Endothelial cell of umbilical vein (primary cell): ENCODE results near the gene CACNA1B. TPM values are rescaled to one million over a fixed set of nuclear protein-coding genes. Genes with fewer than 3 reads are reported as not detected.

Source experiments
- BruUV-seq: library from RNA; stranded (reverse); fragments of 400-500 nt; replicated peaks from 2 replicates; lab custom pipeline; 2021; lab: Mats Ljungman, UMichigan
- CTCF ChIA-PET: fragments of 300-600, 350-600 bp; sonication (Branson Sonifier 250); formaldehyde crosslinking; loops from one replicate; lab custom pipeline; 2021; ENCODE audit warnings: antibody characterized with exemption, inconsistent platforms; lab: Charles Lee
- POLR2A ChIA-PET: fragments of 300-600, 350-600 bp; sonication (Branson Sonifier 250); formaldehyde crosslinking; loops from one replicate; lab custom pipeline; 2021; ENCODE audit warnings: antibody characterized with exemption, inconsistent platforms; lab: Charles Lee
- DNase-seq: peaks from one replicate; pipeline ENCODE4 v3.0.0-alpha.2; 2011; ENCODE audit warnings: low read depth, low spot score
- FAIRE-seq: peaks from 2 replicates; lab custom pipeline; 2011; peaks lifted over from hg19 to GRCh38; lab: Jason Lieb, UNC
- H2AFZ ChIP-seq: 2 replicates; pipeline ENCODE4 v1.6.0; 2012; ENCODE audit warnings: low read depth, low read length, control low read depth, inconsistent platforms
- H3K27ac ChIP-seq: 2 replicates; pipeline ENCODE4 v1.5.1; 2011; ENCODE audit warnings: low read depth, mild to moderate bottlenecking, control low read depth, low read length, moderate library complexity; ENCODE audit not compliant: insufficient read depth
- H3K27me3 ChIP-seq, 2 experiments: 2 replicates each; pipeline versions ENCODE4 v1.6.0 to v1.6.1; 2011; ENCODE audit warnings: low read length in 2 of 2, mixed read lengths in 1 of 2; ENCODE audit not compliant: control insufficient read depth in 2 of 2, insufficient read depth in 2 of 2
- H3K36me3 ChIP-seq, 2 experiments: 2 replicates in 1 of 2; 3 replicates in 1 of 2; pipeline ENCODE4 v1.5.1; 2011; ENCODE audit warnings: low read length in 2 of 2, mild to moderate bottlenecking in 1 of 2, moderate library complexity in 1 of 2; ENCODE audit not compliant: control insufficient read depth in 2 of 2, insufficient read depth in 2 of 2; ENCODE audit errors: extremely low read depth in 1 of 2
- H3K4me1 ChIP-seq: 3 replicates; pipeline ENCODE4 v1.5.1; 2011; ENCODE audit warnings: mild to moderate bottlenecking, low read length; ENCODE audit not compliant: control insufficient read depth, insufficient read depth; ENCODE audit errors: extremely low read depth
- H3K4me2 ChIP-seq: 2 replicates; pipeline ENCODE4 v1.6.1; 2011; ENCODE audit warnings: low read length, control low read depth, mixed read lengths; ENCODE audit not compliant: insufficient read depth
- H3K4me3 ChIP-seq, 3 experiments: fragments of 200-600 bp in 1 of 3; sonication (generic), shearing (Covaris generic) in 1 of 3; replicated peaks in 1 of 3; 2 replicates each; pipeline ENCODE4 v1.5.1; 2011 to 2016; ENCODE audit warnings: control low read depth in 3 of 3, low read length in 3 of 3, mild to moderate bottlenecking in 2 of 3, inconsistent platforms in 1 of 3, low read depth in 1 of 3, moderate library complexity in 1 of 3; ENCODE audit not compliant: insufficient read depth in 1 of 3
- H3K79me2 ChIP-seq: 2 replicates; pipeline ENCODE4 v1.6.0; 2012; ENCODE audit warnings: low read length, inconsistent platforms; ENCODE audit not compliant: control insufficient read depth, insufficient read depth
- H3K9ac ChIP-seq: replicated peaks from 2 replicates; pipeline ENCODE3; 2011; ENCODE audit warnings: low read length, control low read depth; ENCODE audit not compliant: insufficient read depth; ENCODE audit errors: extremely low read depth
- H3K9me1 ChIP-seq: replicated peaks from 3 replicates; pipeline ENCODE4 v1.6.0; 2011; ENCODE audit warnings: mild to moderate bottlenecking, low read length; ENCODE audit not compliant: control insufficient read depth, insufficient read depth; ENCODE audit errors: extremely low read depth
- H3K9me3 ChIP-seq: replicated peaks from 2 replicates; pipeline ENCODE4 v1.5.1; 2012; ENCODE audit warnings: low read length, inconsistent platforms; ENCODE audit not compliant: control insufficient read depth, insufficient read depth
- H4K20me1 ChIP-seq: replicated peaks from 2 replicates; pipeline ENCODE3; 2011; ENCODE audit warnings: mild to moderate bottlenecking, low read length; ENCODE audit not compliant: control insufficient read depth, insufficient read depth; ENCODE audit errors: extremely low read depth
- EZH2 ChIP-seq: IDR thresholded peaks from 2 replicates; pipeline ENCODE4 v1.6.1; 2012; ENCODE audit warnings: borderline replicate concordance, low read depth, mild to moderate bottlenecking, moderate library complexity, low read length, inconsistent platforms; ENCODE audit not compliant: severe bottlenecking
- FOS ChIP-seq: IDR thresholded peaks from 2 replicates; pipeline ENCODE4 v1.6.1; 2011; ENCODE audit warnings: mild to moderate bottlenecking, low read length, moderate library complexity, borderline replicate concordance; ENCODE audit not compliant: insufficient read depth
- GATA2 ChIP-seq: IDR thresholded peaks from 2 replicates; pipeline ENCODE4 v1.7.0; 2011; ENCODE audit warnings: low read depth, mild to moderate bottlenecking, moderate library complexity, mixed read lengths, low read length; ENCODE audit not compliant: insufficient read length, insufficient read depth
- JUN ChIP-seq: IDR thresholded peaks from 2 replicates; pipeline ENCODE4 v1.6.1; 2011; ENCODE audit warnings: borderline replicate concordance, low read depth; ENCODE audit not compliant: insufficient read length, insufficient read depth
- MYC ChIP-seq: IDR thresholded peaks from one replicate; pipeline ENCODE4 v1.6.1; 2011; ENCODE audit warnings: mild to moderate bottlenecking, low read depth, low read length
- POLR2A ChIP-seq: IDR thresholded peaks from 2 replicates; pipeline ENCODE4 v1.6.1; 2012; ENCODE audit warnings: low read depth, mild to moderate bottlenecking, control low read depth, low read length
- POLR2AphosphoS5 ChIP-seq: IDR thresholded peaks from 2 replicates; pipeline ENCODE4 v1.6.1; 2012; ENCODE audit warnings: low read depth, mild to moderate bottlenecking, control low read depth, low read length, moderate library complexity; ENCODE audit not compliant: insufficient read depth
- dilution Hi-C: fragments of 300-500 bp; cut with MboI; formaldehyde crosslinking; loops from one replicate; pipeline ENCODE4 v1.15.0; 2019; ENCODE audit warnings: low sequenced_read_pairs; ENCODE audit not compliant: extremely low pct_ligation_motif_present
- intact Hi-C: fragments of 100-400 bp; cut with micrococcal nuclease; formaldehyde crosslinking; loops from one replicate; pipeline ENCODE4 v1.10.0; 2022
- polyA plus RNA-seq, 4 experiments: library from polyadenylated mRNA; depleted of rRNA in 3 of 4; stranded (reverse) in 3 of 4; unstranded in 1 of 4; fragments of >200 nt; gene quantifications; 2 replicates each; pipeline versions ENCODE4 v1.2.1 to v1.2.3, GENCODE V29; 2011 to 2012; ENCODE audit warnings: missing spikeins in 1 of 4
- total RNA-seq: library from RNA; stranded (reverse); gene quantifications from 2 replicates; pipeline ENCODE4 v1.2.3, GENCODE V29; 2021
- TF ChIP-seq, protein P1 (sequence below): IDR thresholded peaks from 2 replicates; pipeline ENCODE4 v1.6.1; 2011; ENCODE audit not compliant: insufficient read depth, insufficient read length
- TF ChIP-seq, protein P2 (sequence below), 2 donors: IDR thresholded peaks; 1 replicate in 1 of 2; 2 replicates in 1 of 2; pipeline ENCODE4 v1.5.1; 2011; ENCODE audit warnings: low read length in 2 of 2, mild to moderate bottlenecking in 2 of 2, moderate library complexity in 2 of 2, control low read depth in 1 of 2, inconsistent platforms in 1 of 2, low read depth in 1 of 2; ENCODE audit not compliant: insufficient read depth in 1 of 2; ENCODE audit errors: extremely low read depth in 1 of 2

CACNA1B gene
- total and polyA plus RNA-seq, 2 donors (not counting 3 experiments of a cell fraction or from before 2014, with no cell fraction given) = 0.11 to 0.41 TPM

DNA sequence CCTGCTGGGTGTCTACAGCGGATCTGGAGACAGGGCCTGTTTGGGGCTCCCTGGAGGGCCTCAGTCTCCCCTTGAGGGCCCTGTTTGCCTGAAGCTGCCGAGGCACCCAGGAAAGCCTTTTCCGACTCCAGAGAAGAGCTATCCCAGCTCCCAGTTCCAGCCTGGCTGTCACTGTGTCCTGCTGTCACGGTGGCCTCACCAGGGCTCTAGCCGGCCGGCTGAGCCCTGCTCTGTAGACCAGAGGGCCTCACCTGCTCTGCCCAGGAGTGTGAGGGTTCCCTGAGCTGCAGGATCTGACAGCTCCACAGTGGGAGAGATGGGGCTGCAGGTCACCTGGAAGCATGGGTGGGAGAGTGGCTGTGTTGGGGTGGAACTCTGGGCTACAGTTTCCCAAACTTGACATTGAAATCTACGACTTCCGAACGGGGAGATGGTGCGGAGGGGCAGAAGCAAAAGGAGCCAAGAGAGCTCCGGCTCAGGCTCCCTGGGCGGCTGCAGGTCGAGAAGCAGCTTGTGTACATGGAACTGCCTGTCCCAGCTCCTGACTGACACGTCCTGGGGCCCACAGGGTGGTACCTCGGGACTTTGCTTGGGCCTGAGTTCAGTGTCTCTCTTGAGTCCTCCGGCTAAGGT lies 94.9 kb downstream of the CACNA1B start:
- Histone ChIP-seq H3K4me1 (no peaks in the 10 kb centered on the region), H4K20me1 (no peaks in the 10 kb centered on the region), H3K9ac (no peak overlapping the region), H3K27me3 (no peaks in the 10 kb centered on the region), H3K9me1 (no peaks in the 10 kb centered on the region), H3K9me3 (no peaks in the 10 kb centered on the region), H3K4me3 (no peak overlapping the region), H3K4me2 (no peak overlapping the region), H3K79me2 (no peaks in the 10 kb centered on the region), H3K27ac (no peak overlapping the region), H3K36me3 (no peaks in the 10 kb centered on the region), H2AFZ (no peak overlapping the region)
- CTCF ChIA-PET = no interaction called here
- BruUV-seq = no TSS peak
- DNase-seq (no peak), FAIRE-seq (no peak)
- TF ChIP-seq POLR2A = no peak
- TF ChIP-seq, protein P1, sequence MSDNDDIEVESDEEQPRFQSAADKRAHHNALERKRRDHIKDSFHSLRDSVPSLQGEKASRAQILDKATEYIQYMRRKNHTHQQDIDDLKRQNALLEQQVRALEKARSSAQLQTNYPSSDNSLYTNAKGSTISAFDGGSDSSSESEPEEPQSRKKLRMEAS = no peak
- no peak for TF ChIP-seq POLR2AphosphoS5
- TF ChIP-seq MYC = no peak
- TF ChIP-seq JUN = no peak
- TF ChIP-seq FOS = no peak
- TF ChIP-seq GATA2 = no peak
- no peak for TF ChIP-seq EZH2
- TF ChIP-seq, protein P2, sequence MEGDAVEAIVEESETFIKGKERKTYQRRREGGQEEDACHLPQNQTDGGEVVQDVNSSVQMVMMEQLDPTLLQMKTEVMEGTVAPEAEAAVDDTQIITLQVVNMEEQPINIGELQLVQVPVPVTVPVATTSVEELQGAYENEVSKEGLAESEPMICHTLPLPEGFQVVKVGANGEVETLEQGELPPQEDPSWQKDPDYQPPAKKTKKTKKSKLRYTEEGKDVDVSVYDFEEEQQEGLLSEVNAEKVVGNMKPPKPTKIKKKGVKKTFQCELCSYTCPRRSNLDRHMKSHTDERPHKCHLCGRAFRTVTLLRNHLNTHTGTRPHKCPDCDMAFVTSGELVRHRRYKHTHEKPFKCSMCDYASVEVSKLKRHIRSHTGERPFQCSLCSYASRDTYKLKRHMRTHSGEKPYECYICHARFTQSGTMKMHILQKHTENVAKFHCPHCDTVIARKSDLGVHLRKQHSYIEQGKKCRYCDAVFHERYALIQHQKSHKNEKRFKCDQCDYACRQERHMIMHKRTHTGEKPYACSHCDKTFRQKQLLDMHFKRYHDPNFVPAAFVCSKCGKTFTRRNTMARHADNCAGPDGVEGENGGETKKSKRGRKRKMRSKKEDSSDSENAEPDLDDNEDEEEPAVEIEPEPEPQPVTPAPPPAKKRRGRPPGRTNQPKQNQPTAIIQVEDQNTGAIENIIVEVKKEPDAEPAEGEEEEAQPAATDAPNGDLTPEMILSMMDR (IDR thresholded peaks at IDR 0.05; ENCODE audit: extremely low read depth in 1 of 2, insufficient read depth in 1 of 2, low read depth in 1 of 2, low read length in 2 of 2) = no peak
- POLR2A ChIA-PET = no interaction called here
- intact Hi-C loops (no loop called here), dilution Hi-C loops (no loop called here)
